Measurements from ENCODE around the gene ATOH7. TPM values are rescaled to one million over a fixed set of nuclear protein-coding genes. Genes with fewer than 3 reads are reported as not detected.

The ATOH7 gene
- total and polyA plus RNA-seq, 8 donors: 0.13 to 0.28 (median 0.14) TPM; not detected in 3

DNA sequence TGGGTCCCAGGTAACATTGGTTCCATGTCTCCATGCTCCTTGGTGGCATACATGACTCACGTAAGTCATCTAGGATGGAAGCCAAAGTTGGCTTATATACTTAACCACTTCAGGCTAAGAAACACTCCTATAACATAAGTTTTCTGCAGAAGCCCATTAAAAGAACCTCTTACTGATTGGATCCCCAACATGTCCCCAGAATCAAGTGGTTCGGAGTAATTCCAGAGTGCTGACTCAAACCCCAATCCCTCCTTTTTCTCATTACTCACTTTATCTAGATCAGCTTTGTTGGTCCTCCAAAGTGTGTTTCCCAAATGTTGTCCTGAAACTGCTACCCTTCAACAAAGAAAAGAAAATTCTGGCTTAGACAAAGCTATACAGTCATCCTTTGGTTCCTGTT is 10.1 kb upstream of the ATOH7 start:
- Histone ChIP-seq H3K4me3 (no peak overlapping the region), H3K27me3 (no peaks in the 10 kb centered on the region), H3K9me3 (no peaks in the 10 kb centered on the region), H3K4me1 (no peaks in the 10 kb centered on the region), H3K36me3 (no peaks in the 10 kb centered on the region), H3K27ac (no peak overlapping the region)
- TF ChIP-seq, protein P1, sequence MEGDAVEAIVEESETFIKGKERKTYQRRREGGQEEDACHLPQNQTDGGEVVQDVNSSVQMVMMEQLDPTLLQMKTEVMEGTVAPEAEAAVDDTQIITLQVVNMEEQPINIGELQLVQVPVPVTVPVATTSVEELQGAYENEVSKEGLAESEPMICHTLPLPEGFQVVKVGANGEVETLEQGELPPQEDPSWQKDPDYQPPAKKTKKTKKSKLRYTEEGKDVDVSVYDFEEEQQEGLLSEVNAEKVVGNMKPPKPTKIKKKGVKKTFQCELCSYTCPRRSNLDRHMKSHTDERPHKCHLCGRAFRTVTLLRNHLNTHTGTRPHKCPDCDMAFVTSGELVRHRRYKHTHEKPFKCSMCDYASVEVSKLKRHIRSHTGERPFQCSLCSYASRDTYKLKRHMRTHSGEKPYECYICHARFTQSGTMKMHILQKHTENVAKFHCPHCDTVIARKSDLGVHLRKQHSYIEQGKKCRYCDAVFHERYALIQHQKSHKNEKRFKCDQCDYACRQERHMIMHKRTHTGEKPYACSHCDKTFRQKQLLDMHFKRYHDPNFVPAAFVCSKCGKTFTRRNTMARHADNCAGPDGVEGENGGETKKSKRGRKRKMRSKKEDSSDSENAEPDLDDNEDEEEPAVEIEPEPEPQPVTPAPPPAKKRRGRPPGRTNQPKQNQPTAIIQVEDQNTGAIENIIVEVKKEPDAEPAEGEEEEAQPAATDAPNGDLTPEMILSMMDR (IDR thresholded peaks at IDR 0.05): no peak
- DNase-seq: no peak
- no peak for ATAC-seq
- intact Hi-C loops (cut with DNase I): no loop called here

DNA sequence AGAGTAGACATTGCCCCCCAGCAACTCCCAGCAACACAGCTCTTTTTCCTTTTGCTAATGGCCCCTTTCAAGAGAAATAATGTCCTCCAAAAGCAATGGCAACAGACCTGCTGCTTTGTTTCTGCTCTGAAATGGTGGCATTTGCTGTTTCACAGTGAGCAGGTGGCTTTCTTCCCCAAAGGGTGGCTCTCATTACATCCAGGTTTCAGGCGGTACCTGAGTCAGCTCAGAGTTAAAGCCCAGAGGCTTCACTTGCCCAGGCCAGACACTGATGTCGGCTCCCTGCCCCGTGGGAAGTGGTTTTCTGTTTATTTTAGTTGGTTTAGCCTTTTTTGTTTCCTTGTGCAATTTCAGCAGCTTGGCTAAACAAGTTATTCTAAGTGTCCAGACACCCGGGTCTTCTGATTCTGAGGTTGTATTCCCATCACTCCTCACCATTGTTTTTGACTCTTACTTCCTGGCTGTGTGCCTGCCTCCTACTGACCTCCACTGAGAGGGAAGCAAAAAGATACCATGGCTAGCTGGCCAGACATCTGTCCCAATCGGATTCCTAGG is 7.8 kb upstream of the ATOH7 start:
- Histone ChIP-seq H3K27ac (no peak overlapping the region), H3K27me3 (no peaks in the 10 kb centered on the region), H3K9me3 (no peaks in the 10 kb centered on the region), H3K36me3 (no peaks in the 10 kb centered on the region), H3K4me3 (no peak overlapping the region), H3K4me1 (no peaks in the 10 kb centered on the region)
- no peak for ATAC-seq
- intact Hi-C loops (cut with DNase I): no loop called here
- TF ChIP-seq, protein P1 (IDR thresholded peaks at IDR 0.05): no peak
- DNase-seq: no peak

DNA sequence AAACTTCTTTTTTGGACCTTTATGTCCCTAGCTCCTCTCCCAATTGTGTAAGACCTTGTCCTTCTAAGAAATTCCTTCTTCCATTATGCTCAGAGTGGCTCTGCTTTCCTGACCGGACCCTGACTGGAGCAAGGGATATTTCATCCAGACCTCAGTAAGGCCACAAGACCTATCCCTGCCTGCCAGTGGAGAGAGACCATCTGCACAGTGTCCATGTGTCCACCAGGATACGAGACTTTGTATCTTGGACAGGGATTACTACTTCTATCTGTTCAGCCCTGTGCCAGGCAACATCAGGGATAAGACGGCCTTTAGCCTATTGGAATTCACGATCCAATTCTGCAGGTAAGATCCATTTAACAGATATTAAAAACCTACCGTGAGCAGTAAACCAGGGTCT is 7.2 kb upstream of the ATOH7 start:
- H3K27me3 ChIP-seq: no peaks in the 10 kb centered on the region
- ATAC-seq (no peak), DNase-seq (no peak)
- no peak overlapping the region for H3K4me3 ChIP-seq
- H3K4me1 ChIP-seq: no peaks in the 10 kb centered on the region
- intact Hi-C loops (cut with DNase I): no loop called here
- H3K36me3 ChIP-seq: no peaks in the 10 kb centered on the region
- H3K9me3 ChIP-seq: no peaks in the 10 kb centered on the region
- TF ChIP-seq, protein P1 (IDR thresholded peaks at IDR 0.05): no peak
- H3K27ac ChIP-seq: no peak overlapping the region

DNA sequence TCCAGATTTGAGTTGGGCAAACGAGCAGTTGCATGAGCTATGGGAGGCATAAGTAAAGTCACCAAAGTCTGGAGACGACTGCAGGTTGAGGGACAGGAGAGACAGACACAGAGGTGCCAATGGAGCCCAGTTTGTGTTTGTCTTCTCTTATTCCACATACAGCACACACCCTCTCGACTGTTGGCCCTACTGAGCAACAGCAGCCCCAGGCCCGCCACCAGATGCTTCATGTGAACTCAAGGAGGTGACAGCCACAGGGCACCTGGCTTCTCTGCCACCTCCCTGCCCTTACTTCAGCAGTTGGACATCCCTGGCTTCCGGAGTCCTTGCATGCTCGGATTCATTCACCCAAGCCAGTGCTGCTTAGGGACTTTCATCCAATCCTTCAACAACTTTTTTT is 6.5 kb upstream of the ATOH7 start:
- Histone ChIP-seq H3K36me3 (no peaks in the 10 kb centered on the region), H3K4me3 (no peak overlapping the region), H3K4me1 (no peaks in the 10 kb centered on the region), H3K27me3 (no peaks in the 10 kb centered on the region), H3K27ac (no peak overlapping the region), H3K9me3 (no peaks in the 10 kb centered on the region)
- intact Hi-C loops (cut with DNase I): no loop called here
- DNase-seq (no peak), ATAC-seq (no peak)
- TF ChIP-seq, protein P1 (IDR thresholded peaks at IDR 0.05): no peak

DNA sequence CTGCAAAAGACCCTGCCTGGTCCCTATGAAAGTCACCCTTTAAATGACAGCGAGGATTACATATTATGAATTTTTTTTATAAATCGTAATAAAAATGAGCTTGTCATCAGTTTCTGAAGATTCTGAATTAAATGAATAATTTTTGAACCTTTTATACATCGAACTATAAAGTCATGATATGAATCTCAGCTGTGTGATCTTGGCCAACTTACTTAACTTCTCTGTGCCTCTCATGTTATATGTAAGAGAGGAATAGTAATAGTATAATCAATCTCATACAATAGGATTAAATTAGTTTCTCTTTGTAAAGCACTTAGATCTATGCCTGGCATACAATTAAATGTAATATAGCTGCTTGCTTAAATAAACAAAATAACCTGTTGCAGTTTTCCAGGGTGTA is 5.3 kb upstream of the ATOH7 start:
- TF ChIP-seq, protein P1 (IDR thresholded peaks at IDR 0.05): no peak
- no peak for ATAC-seq
- no peak overlapping the region for H3K4me3 ChIP-seq
- no peak for DNase-seq
- intact Hi-C loops (cut with DNase I): no loop called here
- H3K27ac ChIP-seq: no peak overlapping the region
- H3K36me3 ChIP-seq: no peaks in the 10 kb centered on the region
- H3K4me1 ChIP-seq: peaks cover 0 to under 1% of the 10 kb centered on the region in 2 donors
- H3K9me3 ChIP-seq: no peaks in the 10 kb centered on the region
- peaks cover 2 to 5% of the 10 kb centered on the region in 2 donors for H3K27me3 ChIP-seq
